Measurements from ENCODE around the gene TNFRSF13B.
"Not testable (repeated sequence)": the region's sequence is repeated elsewhere in the genome, so short reads cannot be mapped to it uniquely, and the experiment has no call there.

TNFRSF13B gene

DNA sequence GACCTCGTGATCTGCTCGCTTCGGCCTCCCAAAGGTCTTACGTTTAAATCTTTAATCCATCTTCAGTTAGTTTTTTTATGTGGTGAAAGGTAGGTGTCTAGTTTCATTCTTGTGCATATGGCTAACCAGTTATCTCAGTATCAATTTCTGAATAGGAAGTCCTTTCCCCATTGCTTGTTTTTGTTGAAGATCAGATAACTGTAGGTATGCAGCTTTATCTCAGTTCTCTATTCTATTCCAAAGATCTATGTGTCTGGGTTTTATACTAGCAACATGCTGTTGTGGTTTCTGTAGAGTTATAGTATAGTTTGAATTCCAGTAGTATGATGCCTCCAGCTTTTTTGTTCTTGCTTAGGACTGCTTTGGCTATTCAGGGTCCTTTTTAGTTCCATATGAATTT is 65.2 kb downstream of the TNFRSF13B start:
- TF ChIP-seq Cebpa-rat (IDR thresholded peaks at IDR 0.05), result no peak
- H3K36me3 ChIP-seq, result no peaks in the 10 kb centered on the region
- no peaks in the 10 kb centered on the region for H3K27me3 ChIP-seq
- H3K4me2 ChIP-seq, result no peak overlapping the region
- no peak overlapping the region for H3K9ac ChIP-seq
- H3K4me3 ChIP-seq, result no peak overlapping the region
- no peak overlapping the region for H3K27ac ChIP-seq
- H3K4me1 ChIP-seq, result peaks cover 22 to 29% (median 24%) of the 10 kb centered on the region in 10 experiments
- no peaks in the 10 kb centered on the region for H4K20me1 ChIP-seq
- H3K9me3 ChIP-seq (replicated peaks in 1 of 11), result peaks cover 0 to 4% (median 0%) of the 10 kb centered on the region in 11 experiments; a peak in 1 of 22 replicates

DNA sequence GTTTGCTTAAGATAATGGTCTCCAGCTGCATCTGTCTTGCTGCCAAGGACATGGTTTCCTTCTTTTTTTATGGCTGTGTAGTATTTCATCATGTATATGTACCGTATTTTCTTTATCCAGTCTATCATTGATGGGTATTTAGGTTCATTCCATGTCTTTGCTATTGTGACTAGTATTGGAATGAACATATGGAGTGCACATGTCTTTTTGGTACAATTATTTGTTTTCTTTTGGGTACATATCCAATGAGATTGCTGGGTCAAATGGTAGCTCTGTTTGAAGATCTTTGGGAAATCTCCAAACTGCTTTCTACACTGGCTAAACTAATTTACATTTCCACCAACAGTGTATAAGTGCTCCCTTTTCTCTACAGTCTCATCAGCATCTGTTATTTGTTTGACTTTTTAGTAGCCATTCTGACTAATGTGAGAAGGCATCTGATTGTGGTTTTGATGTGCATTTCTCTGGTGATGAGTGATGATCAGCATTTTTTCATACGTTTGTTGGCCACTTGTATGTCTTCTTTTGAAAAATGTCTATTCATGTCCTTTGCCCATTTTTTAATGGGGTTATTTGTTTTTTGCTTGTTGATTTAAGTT is 66.2 kb downstream of the TNFRSF13B start:
- Histone ChIP-seq H3K9me3 (replicated peaks in 1 of 11) (peaks cover 0 to 4% (median 0%) of the 10 kb centered on the region in 11 experiments; a peak in 1 of 22 replicates), H3K4me2 (no peak overlapping the region), H3K27ac (no peak overlapping the region), H3K4me3 (no peak overlapping the region), H3K9ac (no peak overlapping the region), H4K20me1 (no peaks in the 10 kb centered on the region), H3K4me1 (peaks cover 13 to 19% (median 14%) of the 10 kb centered on the region in 10 experiments), H3K36me3 (no peaks in the 10 kb centered on the region), H3K27me3 (no peaks in the 10 kb centered on the region)
- TF ChIP-seq Cebpa-rat (IDR thresholded peaks at IDR 0.05), result no peak

GRCh38 chr17:16903070-16903469 is 68.8 kb downstream of the TNFRSF13B start:
- H3K4me3 ChIP-seq; H3K9ac ChIP-seq; H3K36me3 ChIP-seq; H3K27me3 ChIP-seq; H3K4me1 ChIP-seq; H3K4me2 ChIP-seq; H4K20me1 ChIP-seq; H3K9me3 ChIP-seq (replicated peaks in 1 of 11); H3K27ac ChIP-seq: not testable (repeated sequence)

- no peaks in the 10 kb centered on the region for H3K27me3 ChIP-seq
- H3K4me1 ChIP-seq, result peaks cover 0 to 4% (median 0%) of the 10 kb centered on the region in 10 experiments; a peak in 2 of 20 replicates
- no peaks in the 10 kb centered on the region for H3K36me3 ChIP-seq
- H3K4me2 ChIP-seq, result peak overlapping the region in 1 of 11 experiments; percentile 4; a peak in 1 of 22 replicates
- no peak for TF ChIP-seq Cebpa-rat (IDR thresholded peaks at IDR 0.05)
- H3K4me3 ChIP-seq, result no peak overlapping the region
- no peaks in the 10 kb centered on the region for H4K20me1 ChIP-seq
- no peak overlapping the region for H3K9ac ChIP-seq
- H3K27ac ChIP-seq, result no peak overlapping the region
- peaks cover 0 to 4% (median 0%) of the 10 kb centered on the region in 11 experiments; a peak in 1 of 22 replicates for H3K9me3 ChIP-seq (replicated peaks in 1 of 11)
Observed at GRCh38 chr17:16900288-16900882, 71.5 kb downstream of the TNFRSF13B start.

DNA sequence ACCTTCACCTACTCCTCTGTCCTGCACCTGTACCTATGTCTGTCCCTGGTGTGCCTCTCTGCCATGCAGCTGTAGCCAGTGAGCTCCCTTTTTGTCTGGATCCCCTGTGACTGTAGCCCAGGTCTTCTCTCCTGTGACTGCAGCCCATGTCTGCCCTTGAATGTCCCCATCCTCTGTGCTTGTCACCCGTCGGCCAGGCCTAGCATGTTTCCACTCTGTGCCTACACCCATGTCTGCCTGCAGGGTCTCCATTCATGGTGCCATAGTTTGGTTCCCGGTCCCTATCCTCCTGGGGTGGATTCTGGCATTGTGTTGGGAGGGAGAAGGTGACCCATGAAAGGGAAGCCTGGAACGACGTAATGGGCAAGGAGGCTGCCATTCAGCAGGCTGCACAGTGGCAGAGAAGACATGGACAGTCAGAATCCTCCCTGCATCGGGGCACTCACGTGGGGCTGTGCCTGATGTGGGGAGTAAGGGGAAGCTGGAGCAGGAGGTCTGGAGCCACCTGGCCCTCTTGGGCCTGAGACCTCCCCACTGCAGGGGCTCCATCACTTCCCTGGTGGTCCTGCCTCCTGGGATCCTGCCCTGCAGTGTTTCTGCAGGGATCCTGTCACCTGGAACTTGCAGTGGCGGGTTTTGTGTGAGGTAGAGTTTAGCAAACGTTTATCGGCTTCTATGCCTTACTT is 74.6 kb downstream of the TNFRSF13B start:
- not testable (repeated sequence) for H3K9ac ChIP-seq; H3K36me3 ChIP-seq; H3K4me2 ChIP-seq; H3K27me3 ChIP-seq; H3K4me3 ChIP-seq; H3K27ac ChIP-seq; H4K20me1 ChIP-seq; H3K9me3 ChIP-seq (replicated peaks in 1 of 11)
- peaks cover 0 to 16% (median 10%) of the 10 kb centered on the region in 10 experiments; a peak in 12 of 20 replicates for H3K4me1 ChIP-seq

DNA sequence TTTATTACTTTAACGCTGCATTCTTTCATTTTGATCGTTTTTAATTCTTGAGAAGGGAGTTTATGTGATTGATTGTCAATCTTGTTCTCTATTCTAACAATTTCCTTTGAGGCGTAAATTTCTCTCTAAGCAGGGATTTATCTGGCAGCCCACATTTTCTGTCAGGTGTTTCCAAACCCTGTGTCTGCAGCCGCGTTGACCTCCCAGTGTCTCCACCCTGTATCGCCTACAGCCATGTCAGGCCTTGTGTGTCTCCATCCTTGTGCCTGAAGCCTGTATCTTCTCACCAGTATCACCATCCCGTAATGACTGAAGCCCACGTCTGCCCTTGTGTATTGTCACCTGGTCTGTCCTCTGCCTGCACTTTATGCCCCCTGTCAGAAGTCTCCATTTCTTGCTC is 75.7 kb downstream of the TNFRSF13B start:
- not testable (repeated sequence) for H3K27ac ChIP-seq; H3K4me3 ChIP-seq; H3K4me2 ChIP-seq; H4K20me1 ChIP-seq; H3K9me3 ChIP-seq (replicated peaks in 1 of 11); H3K27me3 ChIP-seq; H3K9ac ChIP-seq; H3K36me3 ChIP-seq
- peaks cover 0 to 16% (median 10%) of the 10 kb centered on the region in 10 experiments; a peak in 12 of 20 replicates for H3K4me1 ChIP-seq

DNA sequence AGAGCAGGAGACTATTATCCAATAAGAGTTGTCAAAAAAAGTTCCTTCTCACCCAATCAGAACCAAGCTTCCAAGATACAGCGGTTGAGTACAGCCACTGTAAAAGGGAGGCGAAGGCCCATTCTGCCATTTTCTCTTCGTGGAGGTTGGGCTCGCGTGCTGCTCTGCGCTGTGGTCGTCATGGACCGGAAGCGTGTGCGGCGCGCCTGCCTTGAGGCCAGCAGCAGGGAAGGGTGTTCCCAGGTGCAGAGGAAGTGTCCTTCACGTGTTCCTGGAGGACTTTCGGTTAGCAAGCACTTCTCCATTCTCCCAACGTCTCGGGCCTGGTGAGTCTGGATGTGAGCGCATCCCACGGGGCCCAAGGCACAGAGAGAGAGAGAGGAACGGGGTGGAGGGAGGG is 78.4 kb downstream of the TNFRSF13B start:
- Histone ChIP-seq H3K4me1 (peaks cover 0 to 16% (median 10%) of the 10 kb centered on the region in 10 experiments; a peak in 12 of 20 replicates), H3K4me2 (peak overlapping the region in 10 of 11 experiments; percentile 19 to 60 (median 49); a peak in 18 of 22 replicates)
- not testable (repeated sequence) for H3K4me3 ChIP-seq; H3K36me3 ChIP-seq; H3K27ac ChIP-seq; H3K9me3 ChIP-seq (replicated peaks in 1 of 11); H3K9ac ChIP-seq; H4K20me1 ChIP-seq; H3K27me3 ChIP-seq

GRCh38 chr17:16892876-16893454 is 79.0 kb downstream of the TNFRSF13B start:
- not testable (repeated sequence) for H3K9me3 ChIP-seq (replicated peaks in 1 of 11); H3K27me3 ChIP-seq; H3K4me3 ChIP-seq; H3K9ac ChIP-seq; H4K20me1 ChIP-seq; H3K36me3 ChIP-seq; H3K27ac ChIP-seq; H3K4me2 ChIP-seq
- H3K4me1 ChIP-seq, result peaks cover 0 to 16% (median 10%) of the 10 kb centered on the region in 10 experiments; a peak in 12 of 20 replicates

- no peak for TF ChIP-seq Cebpa-rat (IDR thresholded peaks at IDR 0.05)
- Histone ChIP-seq H3K27ac (no peak overlapping the region), H4K20me1 (no peaks in the 10 kb centered on the region), H3K27me3 (no peaks in the 10 kb centered on the region), H3K9ac (no peak overlapping the region), H3K4me3 (no peak overlapping the region), H3K4me2 (no peak overlapping the region), H3K4me1 (peaks cover 0 to 7% (median 6%) of the 10 kb centered on the region in 10 experiments; a peak in 12 of 20 replicates), H3K36me3 (no peaks in the 10 kb centered on the region), H3K9me3 (replicated peaks in 1 of 11) (no peaks in the 10 kb centered on the region)
Observed at GRCh38 chr17:16889088-16889465, 82.8 kb downstream of the TNFRSF13B start.
